Pancreas (tissue), 10 donors: Measurements from ENCODE around the gene RSPO4. TPM values are rescaled to one million over a fixed set of nuclear protein-coding genes. Genes with fewer than 3 reads are reported as not detected.

Source experiments
- ATAC-seq, 4 donors: fragments of 200-7000 bp; cut with Tn5 transposase; one replicate each; pipeline versions ENCODE4 v1.8.0 to v1.9.1; 2020; ENCODE audit warnings: mild to moderate bottlenecking in 4 of 4, moderate library complexity in 4 of 4
- DNase-seq, 6 donors: peaks; one replicate each; pipeline ENCODE4 v3.0.0-alpha.2; 2020
- FAIRE-seq: peaks from 2 replicates; lab custom pipeline; 2012; peaks lifted over from hg19 to GRCh38; lab: Jason Lieb, UNC
- H3K27ac ChIP-seq, 4 donors: fragments of 200-600 bp; sonication (generic); 1 replicate in 3 of 4; 2 replicates in 1 of 4; pipeline versions ENCODE4 v1.5.0 to v1.8.0; 2020
- H3K27me3 ChIP-seq, 4 donors: fragments of 200-600 bp; one replicate each; pipeline ENCODE4 v1.8.0; 2021
- H3K36me3 ChIP-seq, 3 donors: fragments of 200-600 bp; sonication (generic) in 1 of 3; one replicate each; pipeline versions ENCODE4 v1.5.0 to v1.8.0; 2020 to 2021
- H3K4me1 ChIP-seq, 3 donors: fragments of 200-600 bp; one replicate each; pipeline ENCODE4 v1.8.0; 2021
- H3K4me3 ChIP-seq, 4 donors: fragments of 200-600 bp; sonication (generic) in 2 of 4; one replicate each; pipeline versions ENCODE4 v1.5.0 to v1.8.0; 2020 to 2021
- H3K9me3 ChIP-seq, 4 donors: fragments of 200-600 bp; one replicate each; pipeline ENCODE4 v1.8.0; 2021
- CTCF ChIP-seq, 4 donors: fragments of 200-600 bp; sonication (generic) in 3 of 4; IDR thresholded peaks; one replicate each; pipeline versions ENCODE4 v1.5.0 to v1.8.0; 2021; ENCODE audit warnings: antibody characterized with exemption in 4 of 4
- WGBS, 2 donors: extraction: QIAGEN DNeasy Blood & Tissue Kit; methylation state at CpG; one replicate each; pipeline ENCODE4 v1.1.7; 2013; 5-methylcytosine and 5-hydroxymethylcytosine counted together
- intact Hi-C, 3 donors: fragments of 100-400 bp; cut with DNase I; formaldehyde crosslinking; loops; one replicate each; pipeline versions ENCODE4 v1.11.1 to v1.14.2; 2022
- polyA plus RNA-seq, 2 donors: library from polyadenylated mRNA; stranded (reverse); fragments of 200-250 nt; gene quantifications; one replicate each; pipeline ENCODE4 v1.2.3, GENCODE V29; 2013
- total RNA-seq, 6 donors: library from RNA; stranded (reverse); fragmentation: NEBNext Ultra II Directional in 4 of 6; extraction: Animal tissue kit (Norgen Biotek cat#: 25700) in 4 of 6; gene quantifications; one replicate each; pipeline versions ENCODE4 v1.2.1 to v1.2.4, GENCODE V29; 2021 to 2023
- donor health status: healthy with polysubstance abuse.
- donor health status: DM: no; HTN: no; CAD: no; lungs with moderate emphysema.
- donor health status: DM: no; HTN: no; CAD: no.
- donor health status: control.
- donor health status: control.
- donor health status: Bipolar disorder and iron deficiency.
- donor health status: DM: yes; HTN: yes; CAD: no.
- donor health status: DM: no; HTN: no; CAD: no.
- donor health status: DM: no; HTN: no; CAD: no.
- donor health status: DM: yes; HTN: yes; CAD: no.

RSPO4 gene
- total and polyA plus RNA-seq, 8 donors = 0.08 to 0.28 (median 0.09) TPM; not detected in 3

- intact Hi-C loops = loop anchor here in 2 of 3 donors (5.0 to 10.0 kb wide), 2 partner anchors 143 to 145 kb away; no protein-coding TSS in a partner anchor
- TF ChIP-seq CTCF (IDR thresholded peaks at IDR 0.05) = no peak
- WGBS, 2 donors = 56 to 74% methylated on average over 14 to 16 of the region's 16 CpGs
- FAIRE-seq (no peak), ATAC-seq (no peak), DNase-seq (no peak)
- no peaks in the 10 kb centered on the region for H3K4me1 ChIP-seq
- no peaks in the 10 kb centered on the region for H3K9me3 ChIP-seq
- no peaks in the 10 kb centered on the region for H3K36me3 ChIP-seq
- no peak overlapping the region for H3K27ac ChIP-seq
- no peak overlapping the region for H3K4me3 ChIP-seq
- peaks cover 0 to 17% (median 0%) of the 10 kb centered on the region in 4 donors for H3K27me3 ChIP-seq
These were observed 42.0 kb downstream of the RSPO4 start for GRCh38 chr20:959996-960615.

GRCh38 chr20:958936-959815, 42.9 kb downstream of the RSPO4 start:
- TF ChIP-seq CTCF (IDR thresholded peaks at IDR 0.05) = no peak
- Histone ChIP-seq H3K27me3 (peaks cover 0 to 22% (median 0%) of the 10 kb centered on the region in 4 donors), H3K27ac (no peak overlapping the region), H3K4me3 (no peak overlapping the region), H3K4me1 (no peaks in the 10 kb centered on the region), H3K9me3 (no peaks in the 10 kb centered on the region), H3K36me3 (no peaks in the 10 kb centered on the region)
- DNase-seq (no peak), FAIRE-seq (no peak), ATAC-seq (no peak)
- WGBS, 2 donors = 33 to 38% methylated on average over 16 to 19 of the region's 19 CpGs
- intact Hi-C loops = loop anchor here in 1 of 3 donors (5.0 kb wide), 1 partner anchor 142 kb away; no protein-coding TSS in a partner anchor

- Histone ChIP-seq H3K27me3 (peaks cover 0 to 22% (median 0%) of the 10 kb centered on the region in 4 donors), H3K36me3 (no peaks in the 10 kb centered on the region), H3K27ac (no peak overlapping the region), H3K9me3 (no peaks in the 10 kb centered on the region), H3K4me3 (no peak overlapping the region), H3K4me1 (no peaks in the 10 kb centered on the region)
- intact Hi-C loops = loop anchor here in 1 of 3 donors (5.0 kb wide), 1 partner anchor 140 kb away; no protein-coding TSS in a partner anchor
- 59 to 91% methylated on average over 1 of the region's 1 CpG for WGBS, 2 donors
- no peak for ATAC-seq
- no peak for FAIRE-seq
- no peak for TF ChIP-seq CTCF (IDR thresholded peaks at IDR 0.05)
- DNase-seq = no peak
These were observed 44.6 kb downstream of the RSPO4 start for GRCh38 chr20:957544-957943.

GRCh38 chr20:956330-956951, 45.7 kb downstream of the RSPO4 start:
- Histone ChIP-seq H3K4me1 (no peaks in the 10 kb centered on the region), H3K4me3 (no peak overlapping the region), H3K27me3 (peaks cover 0 to 22% (median 0%) of the 10 kb centered on the region in 4 donors), H3K9me3 (no peaks in the 10 kb centered on the region), H3K36me3 (no peaks in the 10 kb centered on the region), H3K27ac (no peak overlapping the region)
- ATAC-seq (peak in 3 of 4 donors; percentile 89 to 94 (median 91)), DNase-seq (peak; percentile 25 to 84 (median 60)), FAIRE-seq (no peak)
- peak; percentile 66 to 95 (median 93) for TF ChIP-seq CTCF (IDR thresholded peaks at IDR 0.05)
- WGBS, 2 donors = 9 to 11% methylated on average over 13 of the region's 13 CpGs
- intact Hi-C loops = loop anchor here in 1 of 3 donors (5.0 kb wide), 1 partner anchor 139 kb away; no protein-coding TSS in a partner anchor
